ENCODE data around the gene HNF4A. TPM values are rescaled to one million over a fixed set of nuclear protein-coding genes. Genes with fewer than 3 reads are reported as not detected.
A peak's percentile ranks its signal among the peaks of the same experiment; 100 is the strongest.

The HNF4A gene
- total and polyA plus RNA-seq, 2 of the 13 experiments (the other 11 are each of a cell fraction or from before 2014, with no cell fraction given) = 80.9 to 169 TPM

DNA sequence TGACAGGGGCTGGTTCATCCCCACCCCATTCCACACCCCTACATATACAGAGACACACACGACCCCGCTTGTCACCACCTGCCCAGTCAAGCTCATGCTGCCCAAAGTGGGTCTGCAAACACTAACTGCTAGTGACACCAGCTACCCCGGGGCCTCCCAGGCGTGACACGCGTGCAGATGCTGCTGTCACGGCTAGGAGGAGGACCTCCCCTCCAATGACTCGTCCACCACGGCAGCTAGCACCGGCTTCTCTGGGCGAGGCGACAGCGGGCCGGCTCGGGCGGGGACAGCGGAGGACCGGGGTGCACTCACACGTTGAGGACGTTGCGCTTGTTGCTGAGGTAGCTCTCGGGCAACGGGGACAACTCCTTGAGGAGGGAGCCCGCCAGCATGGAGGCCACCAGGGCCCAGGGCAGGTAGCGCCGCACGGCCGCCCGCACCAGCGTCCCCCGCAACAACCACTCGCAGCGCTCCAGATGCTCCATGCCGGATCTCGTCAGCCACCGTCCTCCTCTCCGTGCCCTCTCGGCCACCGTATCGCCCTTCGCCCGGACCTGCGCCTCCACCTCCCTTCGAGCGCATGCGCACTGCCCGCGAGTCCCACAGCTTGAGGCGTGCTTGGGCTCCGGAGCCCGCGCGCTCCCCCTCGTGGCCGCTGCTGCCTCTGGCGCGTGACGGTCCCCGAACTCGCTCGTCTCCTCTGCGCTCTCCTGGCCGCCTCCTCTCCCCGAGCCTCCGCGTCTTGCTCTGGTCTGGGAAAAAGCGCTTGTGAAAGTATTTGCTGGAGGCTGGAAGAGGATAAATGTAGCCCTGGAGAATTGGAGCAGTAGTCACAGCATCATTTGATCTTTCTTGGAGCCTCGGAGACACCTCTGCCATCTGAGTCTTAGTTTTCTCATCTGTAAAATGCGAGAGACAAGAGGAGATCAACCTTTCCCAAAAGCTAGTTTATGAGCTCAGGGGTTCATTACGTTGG lies 44.5 kb upstream of the HNF4A start, which contains the start of gene FITM2 (continued):
- peak; percentile 99 for TF ChIP-seq ZFP90 (CRISPR knock-in tag; IDR thresholded peaks at IDR 0.05; ENCODE audit: borderline replicate concordance)
- peak; percentile 98 for TF ChIP-seq PHF5A (CRISPR knock-in tag; IDR thresholded peaks at IDR 0.05; ENCODE audit: low read depth, unreplicated experiment)
- no peak for TF ChIP-seq FOSL1 (CRISPR knock-in tag; IDR thresholded peaks at IDR 0.05; ENCODE audit: borderline replicate concordance)
- TF ChIP-seq NBN (conservative IDR thresholded peaks at IDR 0.05) = no peak
- peak; percentile 90; the same call in 1 of the 2 replicates for TF ChIP-seq ZNF224 (CRISPR knock-in tag; IDR thresholded peaks at IDR 0.05)
- peak; percentile 90 for TF ChIP-seq ZFX (CRISPR knock-in tag; IDR thresholded peaks at IDR 0.05; ENCODE audit: low read depth)
- no peak for TF ChIP-seq GATA4 (IDR thresholded peaks at IDR 0.05; ENCODE audit: borderline replicate concordance, low read depth)
- peak; percentile 98 for TF ChIP-seq ZNF292 (CRISPR knock-in tag; IDR thresholded peaks at IDR 0.05; ENCODE audit: borderline replicate concordance, low read depth)
- TF ChIP-seq, protein P1, sequence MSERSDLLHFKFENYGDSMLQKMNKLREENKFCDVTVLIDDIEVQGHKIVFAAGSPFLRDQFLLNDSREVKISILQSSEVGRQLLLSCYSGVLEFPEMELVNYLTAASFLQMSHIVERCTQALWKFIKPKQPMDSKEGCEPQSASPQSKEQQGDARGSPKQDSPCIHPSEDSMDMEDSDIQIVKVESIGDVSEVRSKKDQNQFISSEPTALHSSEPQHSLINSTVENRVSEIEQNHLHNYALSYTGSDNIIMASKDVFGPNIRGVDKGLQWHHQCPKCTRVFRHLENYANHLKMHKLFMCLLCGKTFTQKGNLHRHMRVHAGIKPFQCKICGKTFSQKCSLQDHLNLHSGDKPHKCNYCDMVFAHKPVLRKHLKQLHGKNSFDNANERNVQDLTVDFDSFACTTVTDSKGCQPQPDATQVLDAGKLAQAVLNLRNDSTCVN (CRISPR knock-in tag; IDR thresholded peaks at IDR 0.05; ENCODE audit: borderline replicate concordance) = peak; percentile 90
- peak; percentile 96 for TF ChIP-seq KAT8 (CRISPR knock-in tag; IDR thresholded peaks at IDR 0.05)
- TF ChIP-seq, protein P2, sequence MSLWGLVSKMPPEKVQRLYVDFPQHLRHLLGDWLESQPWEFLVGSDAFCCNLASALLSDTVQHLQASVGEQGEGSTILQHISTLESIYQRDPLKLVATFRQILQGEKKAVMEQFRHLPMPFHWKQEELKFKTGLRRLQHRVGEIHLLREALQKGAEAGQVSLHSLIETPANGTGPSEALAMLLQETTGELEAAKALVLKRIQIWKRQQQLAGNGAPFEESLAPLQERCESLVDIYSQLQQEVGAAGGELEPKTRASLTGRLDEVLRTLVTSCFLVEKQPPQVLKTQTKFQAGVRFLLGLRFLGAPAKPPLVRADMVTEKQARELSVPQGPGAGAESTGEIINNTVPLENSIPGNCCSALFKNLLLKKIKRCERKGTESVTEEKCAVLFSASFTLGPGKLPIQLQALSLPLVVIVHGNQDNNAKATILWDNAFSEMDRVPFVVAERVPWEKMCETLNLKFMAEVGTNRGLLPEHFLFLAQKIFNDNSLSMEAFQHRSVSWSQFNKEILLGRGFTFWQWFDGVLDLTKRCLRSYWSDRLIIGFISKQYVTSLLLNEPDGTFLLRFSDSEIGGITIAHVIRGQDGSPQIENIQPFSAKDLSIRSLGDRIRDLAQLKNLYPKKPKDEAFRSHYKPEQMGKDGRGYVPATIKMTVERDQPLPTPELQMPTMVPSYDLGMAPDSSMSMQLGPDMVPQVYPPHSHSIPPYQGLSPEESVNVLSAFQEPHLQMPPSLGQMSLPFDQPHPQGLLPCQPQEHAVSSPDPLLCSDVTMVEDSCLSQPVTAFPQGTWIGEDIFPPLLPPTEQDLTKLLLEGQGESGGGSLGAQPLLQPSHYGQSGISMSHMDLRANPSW (CRISPR knock-in tag; IDR thresholded peaks at IDR 0.05; ENCODE audit: borderline replicate concordance) = peak; percentile 77; the same call in 1 of the 2 replicates
- TF ChIP-seq, protein P3, sequence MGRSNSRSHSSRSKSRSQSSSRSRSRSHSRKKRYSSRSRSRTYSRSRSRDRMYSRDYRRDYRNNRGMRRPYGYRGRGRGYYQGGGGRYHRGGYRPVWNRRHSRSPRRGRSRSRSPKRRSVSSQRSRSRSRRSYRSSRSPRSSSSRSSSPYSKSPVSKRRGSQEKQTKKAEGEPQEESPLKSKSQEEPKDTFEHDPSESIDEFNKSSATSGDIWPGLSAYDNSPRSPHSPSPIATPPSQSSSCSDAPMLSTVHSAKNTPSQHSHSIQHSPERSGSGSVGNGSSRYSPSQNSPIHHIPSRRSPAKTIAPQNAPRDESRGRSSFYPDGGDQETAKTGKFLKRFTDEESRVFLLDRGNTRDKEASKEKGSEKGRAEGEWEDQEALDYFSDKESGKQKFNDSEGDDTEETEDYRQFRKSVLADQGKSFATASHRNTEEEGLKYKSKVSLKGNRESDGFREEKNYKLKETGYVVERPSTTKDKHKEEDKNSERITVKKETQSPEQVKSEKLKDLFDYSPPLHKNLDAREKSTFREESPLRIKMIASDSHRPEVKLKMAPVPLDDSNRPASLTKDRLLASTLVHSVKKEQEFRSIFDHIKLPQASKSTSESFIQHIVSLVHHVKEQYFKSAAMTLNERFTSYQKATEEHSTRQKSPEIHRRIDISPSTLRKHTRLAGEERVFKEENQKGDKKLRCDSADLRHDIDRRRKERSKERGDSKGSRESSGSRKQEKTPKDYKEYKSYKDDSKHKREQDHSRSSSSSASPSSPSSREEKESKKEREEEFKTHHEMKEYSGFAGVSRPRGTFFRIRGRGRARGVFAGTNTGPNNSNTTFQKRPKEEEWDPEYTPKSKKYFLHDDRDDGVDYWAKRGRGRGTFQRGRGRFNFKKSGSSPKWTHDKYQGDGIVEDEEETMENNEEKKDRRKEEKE (IDR thresholded peaks at IDR 0.05) = no peak
- 0 out of 2 replicates have a peak, but pooled peaks have one; percentile 68 for TF ChIP-seq HOXA9 (CRISPR knock-in tag; IDR thresholded peaks at IDR 0.05; ENCODE audit: borderline replicate concordance)
- peak; percentile 90 for TF ChIP-seq ZNF891 (CRISPR knock-in tag; IDR thresholded peaks at IDR 0.05)
- TF ChIP-seq GATAD1 (CRISPR knock-in tag; IDR thresholded peaks at IDR 0.05) = peak; percentile 95
- TF ChIP-seq, protein P4, sequence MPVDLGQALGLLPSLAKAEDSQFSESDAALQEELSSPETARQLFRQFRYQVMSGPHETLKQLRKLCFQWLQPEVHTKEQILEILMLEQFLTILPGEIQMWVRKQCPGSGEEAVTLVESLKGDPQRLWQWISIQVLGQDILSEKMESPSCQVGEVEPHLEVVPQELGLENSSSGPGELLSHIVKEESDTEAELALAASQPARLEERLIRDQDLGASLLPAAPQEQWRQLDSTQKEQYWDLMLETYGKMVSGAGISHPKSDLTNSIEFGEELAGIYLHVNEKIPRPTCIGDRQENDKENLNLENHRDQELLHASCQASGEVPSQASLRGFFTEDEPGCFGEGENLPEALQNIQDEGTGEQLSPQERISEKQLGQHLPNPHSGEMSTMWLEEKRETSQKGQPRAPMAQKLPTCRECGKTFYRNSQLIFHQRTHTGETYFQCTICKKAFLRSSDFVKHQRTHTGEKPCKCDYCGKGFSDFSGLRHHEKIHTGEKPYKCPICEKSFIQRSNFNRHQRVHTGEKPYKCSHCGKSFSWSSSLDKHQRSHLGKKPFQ (CRISPR knock-in tag; IDR thresholded peaks at IDR 0.05; ENCODE audit: insufficient replicate concordance) = peak; percentile 80
- TF ChIP-seq ZNF234 (CRISPR knock-in tag; conservative IDR thresholded peaks at IDR 0.05) = no peak
- TF ChIP-seq SMARCC2 (IDR thresholded peaks at IDR 0.05) = no peak
